ENCODE data around the gene FBXW4.
"Not testable (repeated sequence)": the region's sequence is repeated elsewhere in the genome, so short reads cannot be mapped to it uniquely, and the experiment has no call there.

Gene FBXW4

DNA sequence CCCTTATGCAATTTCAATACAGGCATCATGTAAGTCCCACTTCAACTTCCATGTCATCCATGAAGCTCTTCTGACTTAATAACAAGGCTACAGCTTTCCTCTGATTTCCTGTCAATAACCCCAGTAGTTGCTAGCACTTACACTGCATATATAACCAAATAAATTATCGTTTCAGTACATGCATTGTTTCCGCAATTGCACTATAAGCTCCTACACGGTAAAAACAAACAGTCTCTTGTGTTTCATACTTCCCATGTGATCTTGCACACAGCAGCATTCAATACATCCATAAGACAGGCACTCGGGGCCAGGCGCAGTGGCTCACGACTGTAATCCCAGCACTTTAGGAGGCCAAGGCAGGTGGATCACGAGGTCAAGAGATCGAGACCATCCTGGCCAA, 41.4 kb downstream of the FBXW4 start:
- no peak for DNase-seq

- no peak for DNase-seq
Measured at GRCh38 chr10:101651336-101651735, 43.6 kb downstream of the FBXW4 start.

DNA sequence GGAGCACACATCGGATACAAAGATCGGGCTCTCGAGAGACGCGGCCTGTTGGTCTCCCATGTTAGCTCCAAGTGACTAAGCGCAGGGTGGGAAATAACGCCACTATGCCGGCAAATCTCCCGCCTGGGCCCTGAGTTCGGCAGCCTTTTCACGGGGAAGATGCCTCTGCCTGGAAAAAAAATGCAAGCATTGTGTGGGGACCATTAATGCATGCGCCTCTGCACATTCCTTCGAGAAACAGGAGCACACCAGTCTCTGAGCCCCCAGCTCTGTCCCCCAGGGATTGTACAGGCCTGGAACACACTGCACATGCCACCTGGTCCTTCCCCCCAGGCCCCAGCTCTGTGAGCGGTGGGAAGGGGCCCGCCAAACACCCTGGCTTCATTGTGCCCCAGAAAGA, 44.1 kb downstream of the FBXW4 start:
- DNase-seq = no peak

- DNase-seq = no peak
Measured at GRCh38 chr10:101649525-101650085, 45.4 kb downstream of the FBXW4 start.

DNA sequence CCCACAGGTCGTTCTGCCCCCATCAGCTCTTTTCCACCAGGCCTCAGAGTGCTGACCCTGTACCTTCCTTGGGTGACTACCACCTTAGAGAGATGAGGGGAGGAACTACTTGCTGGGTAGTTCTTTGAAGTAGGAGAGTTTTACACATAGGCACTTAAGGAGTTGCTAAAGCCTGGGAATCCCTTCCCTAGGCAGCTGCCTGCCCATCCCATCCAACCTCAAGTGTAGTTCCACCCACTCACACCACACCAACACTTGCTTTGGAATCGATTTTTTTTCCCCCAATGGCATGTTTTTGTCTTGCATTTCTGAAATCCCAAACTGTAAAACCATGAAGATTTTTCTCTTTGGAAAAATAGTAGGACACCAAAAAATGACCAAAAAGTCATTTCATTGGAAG, 47.7 kb downstream of the FBXW4 start:
- no peak for DNase-seq

DNA sequence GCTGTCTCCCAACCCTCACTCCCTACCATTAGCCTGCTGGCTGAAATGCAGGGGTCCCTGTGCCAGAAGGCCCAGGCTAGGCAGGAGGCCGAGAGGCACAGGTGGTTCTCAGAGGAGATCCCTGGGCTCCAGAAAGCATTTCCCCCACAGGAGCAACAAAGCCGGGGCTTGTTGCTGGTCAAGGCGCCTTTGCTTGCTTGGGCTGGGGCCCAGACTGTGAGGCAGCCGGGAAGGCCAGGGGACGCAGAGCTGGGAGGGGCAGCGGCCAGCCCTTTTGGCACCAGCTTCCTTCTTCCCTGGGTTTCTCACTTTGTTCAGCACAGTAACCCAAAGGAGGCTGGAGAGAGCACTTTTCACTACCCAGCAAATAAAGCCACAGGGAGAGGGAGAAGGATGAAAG, 48.6 kb downstream of the FBXW4 start:
- DNase-seq = no peak

GRCh38 chr10:101645659-101646058, 49.3 kb downstream of the FBXW4 start:
- DNase-seq = no peak

DNA sequence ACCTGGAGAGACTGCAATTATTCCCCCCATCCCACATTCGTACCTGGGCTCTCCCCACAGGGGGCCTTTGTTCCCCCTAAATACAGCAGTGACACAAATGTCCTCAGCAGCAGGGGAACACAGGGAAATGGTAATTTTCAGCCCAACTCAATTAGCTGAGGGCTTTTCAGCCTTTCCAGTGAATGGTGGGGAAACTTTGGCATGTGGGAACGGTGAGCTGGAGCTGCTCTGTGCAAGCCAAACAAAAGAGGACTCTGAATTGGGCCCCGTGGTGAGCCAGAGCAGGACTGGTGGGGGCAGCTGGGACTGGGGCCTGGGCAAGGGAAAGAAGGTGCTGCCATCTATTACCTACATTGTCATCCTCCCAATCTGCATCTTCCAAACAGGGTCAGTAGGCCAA, 51.0 kb downstream of the FBXW4 start:
- no peak for DNase-seq

GRCh38 chr10:101643546-101643945, 51.4 kb downstream of the FBXW4 start:
- no peak for DNase-seq

GRCh38 chr10:101639141-101639900, 55.6 kb downstream of the FBXW4 start:
- DNase-seq = no peak

- not testable (repeated sequence) for DNase-seq
Measured at GRCh38 chr10:101633510-101633909, 61.5 kb downstream of the FBXW4 start.

- no peak for DNase-seq
Measured at GRCh38 chr10:101631821-101632475, 63.0 kb downstream of the FBXW4 start.

DNA sequence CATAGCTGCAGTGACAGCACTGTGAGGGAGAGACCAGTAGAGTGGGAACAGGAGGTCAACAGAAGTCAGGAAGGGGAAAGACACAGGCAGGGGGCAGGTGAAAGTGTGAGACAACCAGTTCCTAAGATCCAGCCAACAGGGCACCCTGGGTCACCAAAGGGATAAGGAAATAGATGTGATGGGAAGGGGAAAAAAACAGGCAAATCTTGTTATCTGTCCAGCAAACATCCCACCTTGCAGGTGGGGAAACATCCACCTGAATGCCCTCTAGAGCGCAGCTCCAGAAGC, 64.4 kb downstream of the FBXW4 start:
- DNase-seq = no peak

DNA sequence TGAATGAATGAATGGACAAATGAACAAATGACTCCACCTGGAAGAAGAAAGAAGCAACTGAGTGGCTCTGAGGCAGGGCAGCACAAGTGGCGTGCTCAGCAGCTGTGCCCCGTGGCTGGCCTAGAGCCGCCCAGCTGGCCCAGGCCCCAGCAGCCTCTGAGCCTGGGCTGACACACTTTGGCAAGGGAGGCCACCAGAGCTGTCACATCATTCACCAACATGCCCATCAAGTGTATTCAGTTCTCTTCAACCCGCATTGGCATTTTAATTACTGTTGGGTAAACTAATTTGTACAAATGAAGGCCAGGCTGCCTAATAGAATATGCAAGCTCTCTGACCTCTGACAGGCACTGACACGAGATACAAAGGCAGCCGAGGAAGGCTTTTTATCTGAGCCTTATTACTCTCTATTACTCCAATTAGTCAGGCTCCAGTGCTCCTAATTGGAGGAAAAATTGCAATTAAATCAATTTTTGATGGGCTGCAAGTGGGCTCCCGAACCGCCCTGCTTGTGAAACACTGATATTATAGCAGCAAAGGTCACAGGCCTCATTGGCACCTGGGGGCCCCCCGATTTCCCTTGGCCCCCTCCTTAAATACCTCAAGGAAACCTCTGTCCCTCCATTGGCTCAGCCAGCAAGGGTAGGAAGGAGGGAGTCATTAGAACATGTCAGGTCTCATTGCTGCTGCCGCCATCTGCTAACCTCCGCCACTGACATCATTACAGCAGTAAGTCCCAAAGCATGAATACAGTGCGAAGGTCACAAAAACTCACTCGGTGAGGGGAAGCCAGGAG, 64.9 kb downstream of the FBXW4 start:
- DNase-seq = no peak

GRCh38 chr10:101625821-101626412, 69.1 kb downstream of the FBXW4 start:
- no peak for DNase-seq

GRCh38 chr10:101624526-101625102, 70.4 kb downstream of the FBXW4 start:
- DNase-seq = no peak

- DNase-seq = no peak
Measured at GRCh38 chr10:101623528-101623927, 71.4 kb downstream of the FBXW4 start.

DNA sequence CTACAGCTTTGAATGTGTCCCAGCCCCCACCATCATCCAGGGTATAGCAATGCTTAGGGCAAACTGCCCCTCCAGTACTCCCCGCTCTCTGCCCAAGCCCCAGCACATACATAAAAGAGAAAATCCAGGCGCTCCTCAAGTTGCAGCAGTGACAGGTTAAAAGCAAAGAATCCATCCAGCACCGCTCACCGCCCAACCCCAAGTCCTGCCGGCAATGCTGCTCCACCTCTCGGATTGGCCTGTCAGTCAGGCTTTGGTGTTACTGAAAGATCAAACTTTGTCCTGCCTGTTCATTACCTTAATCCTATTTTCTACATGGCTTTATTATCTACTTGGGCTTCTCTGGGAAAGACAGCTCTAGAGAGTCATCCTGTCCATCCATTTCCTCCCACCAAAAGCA, 75.0 kb downstream of the FBXW4 start:
- no peak for DNase-seq

DNA sequence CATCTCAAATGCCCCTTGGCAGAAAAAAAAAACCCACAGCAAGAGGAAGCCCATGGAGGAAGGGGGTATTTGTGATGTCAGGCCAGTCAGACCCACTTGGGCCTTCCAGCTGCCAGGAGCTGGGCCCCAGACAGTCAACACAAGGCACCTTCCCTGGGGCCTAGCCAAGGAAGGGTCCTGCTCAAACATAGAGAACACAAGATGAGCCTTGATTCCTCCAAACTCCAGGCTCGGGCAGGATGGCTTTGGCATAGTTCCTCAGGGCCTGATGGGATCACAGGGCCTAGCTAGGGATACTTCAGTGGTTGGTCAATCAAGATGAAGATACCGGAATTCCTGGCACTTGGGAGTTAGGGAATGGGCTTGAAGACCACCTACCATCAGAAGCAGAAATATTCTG, 76.1 kb downstream of the FBXW4 start:
- DNase-seq = no peak

GRCh38 chr10:101617824-101618568, 77.0 kb downstream of the FBXW4 start:
- no peak for DNase-seq

GRCh38 chr10:101617102-101617823, 77.7 kb downstream of the FBXW4 start:
- DNase-seq = no peak

All from activated CD4-positive, alpha-beta T cell treated with anti-CD3 and anti-CD28 coated beads for 48 hours (primary cell).